Measurements from ENCODE around the gene NF1.
"Not testable (repeated sequence)": the region's sequence is repeated elsewhere in the genome, so short reads cannot be mapped to it uniquely, and the experiment has no call there.

NF1 gene

DNA sequence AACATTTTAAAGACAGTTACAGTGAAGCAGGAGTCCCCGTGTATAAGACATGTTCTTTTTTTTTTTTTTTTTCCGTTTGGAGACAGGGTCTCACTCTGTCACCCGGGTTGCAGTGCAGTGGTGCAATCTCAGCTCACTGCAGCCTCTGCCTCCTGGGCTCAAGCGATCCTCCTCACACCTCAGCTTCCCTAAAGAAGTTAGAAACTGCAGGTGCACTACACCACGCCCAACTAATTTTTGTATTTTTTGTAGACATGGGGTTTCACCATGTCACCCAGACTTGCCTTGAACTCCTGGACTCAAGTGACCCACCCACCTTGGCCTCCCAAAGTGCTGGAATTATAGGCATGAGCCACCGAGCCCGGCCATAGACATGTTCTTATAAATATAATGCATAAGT lies 216.1 kb downstream of the NF1 start (continued):
- TF ChIP-seq, protein P1, sequence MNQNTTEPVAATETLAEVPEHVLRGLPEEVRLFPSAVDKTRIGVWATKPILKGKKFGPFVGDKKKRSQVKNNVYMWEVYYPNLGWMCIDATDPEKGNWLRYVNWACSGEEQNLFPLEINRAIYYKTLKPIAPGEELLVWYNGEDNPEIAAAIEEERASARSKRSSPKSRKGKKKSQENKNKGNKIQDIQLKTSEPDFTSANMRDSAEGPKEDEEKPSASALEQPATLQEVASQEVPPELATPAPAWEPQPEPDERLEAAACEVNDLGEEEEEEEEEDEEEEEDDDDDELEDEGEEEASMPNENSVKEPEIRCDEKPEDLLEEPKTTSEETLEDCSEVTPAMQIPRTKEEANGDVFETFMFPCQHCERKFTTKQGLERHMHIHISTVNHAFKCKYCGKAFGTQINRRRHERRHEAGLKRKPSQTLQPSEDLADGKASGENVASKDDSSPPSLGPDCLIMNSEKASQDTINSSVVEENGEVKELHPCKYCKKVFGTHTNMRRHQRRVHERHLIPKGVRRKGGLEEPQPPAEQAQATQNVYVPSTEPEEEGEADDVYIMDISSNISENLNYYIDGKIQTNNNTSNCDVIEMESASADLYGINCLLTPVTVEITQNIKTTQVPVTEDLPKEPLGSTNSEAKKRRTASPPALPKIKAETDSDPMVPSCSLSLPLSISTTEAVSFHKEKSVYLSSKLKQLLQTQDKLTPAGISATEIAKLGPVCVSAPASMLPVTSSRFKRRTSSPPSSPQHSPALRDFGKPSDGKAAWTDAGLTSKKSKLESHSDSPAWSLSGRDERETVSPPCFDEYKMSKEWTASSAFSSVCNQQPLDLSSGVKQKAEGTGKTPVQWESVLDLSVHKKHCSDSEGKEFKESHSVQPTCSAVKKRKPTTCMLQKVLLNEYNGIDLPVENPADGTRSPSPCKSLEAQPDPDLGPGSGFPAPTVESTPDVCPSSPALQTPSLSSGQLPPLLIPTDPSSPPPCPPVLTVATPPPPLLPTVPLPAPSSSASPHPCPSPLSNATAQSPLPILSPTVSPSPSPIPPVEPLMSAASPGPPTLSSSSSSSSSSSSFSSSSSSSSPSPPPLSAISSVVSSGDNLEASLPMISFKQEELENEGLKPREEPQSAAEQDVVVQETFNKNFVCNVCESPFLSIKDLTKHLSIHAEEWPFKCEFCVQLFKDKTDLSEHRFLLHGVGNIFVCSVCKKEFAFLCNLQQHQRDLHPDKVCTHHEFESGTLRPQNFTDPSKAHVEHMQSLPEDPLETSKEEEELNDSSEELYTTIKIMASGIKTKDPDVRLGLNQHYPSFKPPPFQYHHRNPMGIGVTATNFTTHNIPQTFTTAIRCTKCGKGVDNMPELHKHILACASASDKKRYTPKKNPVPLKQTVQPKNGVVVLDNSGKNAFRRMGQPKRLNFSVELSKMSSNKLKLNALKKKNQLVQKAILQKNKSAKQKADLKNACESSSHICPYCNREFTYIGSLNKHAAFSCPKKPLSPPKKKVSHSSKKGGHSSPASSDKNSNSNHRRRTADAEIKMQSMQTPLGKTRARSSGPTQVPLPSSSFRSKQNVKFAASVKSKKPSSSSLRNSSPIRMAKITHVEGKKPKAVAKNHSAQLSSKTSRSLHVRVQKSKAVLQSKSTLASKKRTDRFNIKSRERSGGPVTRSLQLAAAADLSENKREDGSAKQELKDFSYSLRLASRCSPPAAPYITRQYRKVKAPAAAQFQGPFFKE (tag by site-specific recombination; IDR thresholded peaks at IDR 0.05; ENCODE audit: borderline replicate concordance), result no peak
- TF ChIP-seq, protein P2, sequence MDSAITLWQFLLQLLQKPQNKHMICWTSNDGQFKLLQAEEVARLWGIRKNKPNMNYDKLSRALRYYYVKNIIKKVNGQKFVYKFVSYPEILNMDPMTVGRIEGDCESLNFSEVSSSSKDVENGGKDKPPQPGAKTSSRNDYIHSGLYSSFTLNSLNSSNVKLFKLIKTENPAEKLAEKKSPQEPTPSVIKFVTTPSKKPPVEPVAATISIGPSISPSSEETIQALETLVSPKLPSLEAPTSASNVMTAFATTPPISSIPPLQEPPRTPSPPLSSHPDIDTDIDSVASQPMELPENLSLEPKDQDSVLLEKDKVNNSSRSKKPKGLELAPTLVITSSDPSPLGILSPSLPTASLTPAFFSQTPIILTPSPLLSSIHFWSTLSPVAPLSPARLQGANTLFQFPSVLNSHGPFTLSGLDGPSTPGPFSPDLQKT (IDR thresholded peaks at IDR 0.05; ENCODE audit: borderline replicate concordance, low read depth, low read length), result no peak

DNA sequence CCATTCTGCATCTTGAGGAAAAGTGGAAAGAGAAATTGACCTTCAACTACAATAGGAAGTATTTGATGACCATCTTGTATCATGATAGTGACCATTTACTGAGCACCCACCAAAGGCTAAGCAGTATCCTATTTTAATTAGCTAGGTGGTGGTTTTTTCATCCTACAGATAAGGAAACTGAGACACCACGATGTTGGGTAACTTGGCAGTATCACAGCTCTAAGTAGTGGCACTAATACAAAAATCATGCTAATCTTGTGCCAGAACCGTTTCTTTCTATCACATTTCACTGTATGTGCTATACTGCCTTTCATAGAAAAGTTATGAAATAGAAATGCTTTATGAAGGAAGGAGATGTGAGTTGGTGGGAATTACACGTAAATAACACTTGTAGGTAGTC lies 216.7 kb downstream of the NF1 start:
- TF ChIP-seq ZSCAN18 (tag by site-specific recombination; IDR thresholded peaks at IDR 0.05) (no peak), GLI4 (tag by site-specific recombination; IDR thresholded peaks at IDR 0.05) (no peak), ZNF18 (tag by site-specific recombination; IDR thresholded peaks at IDR 0.05) (no peak), ZNF48 (tag by site-specific recombination; IDR thresholded peaks at IDR 0.05) (no peak)
- TF ChIP-seq, protein P3, sequence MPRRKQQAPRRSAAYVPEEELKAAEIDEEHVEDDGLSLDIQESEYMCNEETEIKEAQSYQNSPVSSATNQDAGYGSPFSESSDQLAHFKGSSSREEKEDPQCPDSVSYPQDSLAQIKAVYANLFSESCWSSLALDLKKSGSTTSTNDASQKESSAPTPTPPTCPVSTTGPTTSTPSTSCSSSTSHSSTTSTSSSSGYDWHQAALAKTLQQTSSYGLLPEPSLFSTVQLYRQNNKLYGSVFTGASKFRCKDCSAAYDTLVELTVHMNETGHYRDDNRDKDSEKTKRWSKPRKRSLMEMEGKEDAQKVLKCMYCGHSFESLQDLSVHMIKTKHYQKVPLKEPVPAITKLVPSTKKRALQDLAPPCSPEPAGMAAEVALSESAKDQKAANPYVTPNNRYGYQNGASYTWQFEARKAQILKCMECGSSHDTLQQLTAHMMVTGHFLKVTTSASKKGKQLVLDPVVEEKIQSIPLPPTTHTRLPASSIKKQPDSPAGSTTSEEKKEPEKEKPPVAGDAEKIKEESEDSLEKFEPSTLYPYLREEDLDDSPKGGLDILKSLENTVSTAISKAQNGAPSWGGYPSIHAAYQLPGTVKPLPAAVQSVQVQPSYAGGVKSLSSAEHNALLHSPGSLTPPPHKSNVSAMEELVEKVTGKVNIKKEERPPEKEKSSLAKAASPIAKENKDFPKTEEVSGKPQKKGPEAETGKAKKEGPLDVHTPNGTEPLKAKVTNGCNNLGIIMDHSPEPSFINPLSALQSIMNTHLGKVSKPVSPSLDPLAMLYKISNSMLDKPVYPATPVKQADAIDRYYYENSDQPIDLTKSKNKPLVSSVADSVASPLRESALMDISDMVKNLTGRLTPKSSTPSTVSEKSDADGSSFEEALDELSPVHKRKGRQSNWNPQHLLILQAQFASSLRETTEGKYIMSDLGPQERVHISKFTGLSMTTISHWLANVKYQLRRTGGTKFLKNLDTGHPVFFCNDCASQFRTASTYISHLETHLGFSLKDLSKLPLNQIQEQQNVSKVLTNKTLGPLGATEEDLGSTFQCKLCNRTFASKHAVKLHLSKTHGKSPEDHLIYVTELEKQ (tag by site-specific recombination; IDR thresholded peaks at IDR 0.05; ENCODE audit: borderline replicate concordance), result no peak
- TF ChIP-seq, protein P4, sequence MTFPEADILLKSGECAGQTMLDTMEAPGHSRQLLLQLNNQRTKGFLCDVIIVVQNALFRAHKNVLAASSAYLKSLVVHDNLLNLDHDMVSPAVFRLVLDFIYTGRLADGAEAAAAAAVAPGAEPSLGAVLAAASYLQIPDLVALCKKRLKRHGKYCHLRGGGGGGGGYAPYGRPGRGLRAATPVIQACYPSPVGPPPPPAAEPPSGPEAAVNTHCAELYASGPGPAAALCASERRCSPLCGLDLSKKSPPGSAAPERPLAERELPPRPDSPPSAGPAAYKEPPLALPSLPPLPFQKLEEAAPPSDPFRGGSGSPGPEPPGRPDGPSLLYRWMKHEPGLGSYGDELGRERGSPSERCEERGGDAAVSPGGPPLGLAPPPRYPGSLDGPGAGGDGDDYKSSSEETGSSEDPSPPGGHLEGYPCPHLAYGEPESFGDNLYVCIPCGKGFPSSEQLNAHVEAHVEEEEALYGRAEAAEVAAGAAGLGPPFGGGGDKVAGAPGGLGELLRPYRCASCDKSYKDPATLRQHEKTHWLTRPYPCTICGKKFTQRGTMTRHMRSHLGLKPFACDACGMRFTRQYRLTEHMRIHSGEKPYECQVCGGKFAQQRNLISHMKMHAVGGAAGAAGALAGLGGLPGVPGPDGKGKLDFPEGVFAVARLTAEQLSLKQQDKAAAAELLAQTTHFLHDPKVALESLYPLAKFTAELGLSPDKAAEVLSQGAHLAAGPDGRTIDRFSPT (tag by site-specific recombination; IDR thresholded peaks at IDR 0.05), result no peak
- H3K4me3 ChIP-seq (ENCODE audit: low read depth, low read length), result no peak overlapping the region
- no peak overlapping the region for H3K27ac ChIP-seq (ENCODE audit: extremely low read depth, low read depth, low read length)
- POLR2A ChIA-PET, result no interaction called here
- CTCF ChIA-PET, result interaction anchor here (1.0 kb wide), 1 partner anchor 29 kb away, joined by 3 read pairs; no protein-coding TSS in a partner anchor
- no peaks in the 10 kb centered on the region for H3K9me3 ChIP-seq (ENCODE audit: control insufficient read depth, insufficient read depth, low read depth, low read length)
- H3K4me1 ChIP-seq (ENCODE audit: control insufficient read depth, insufficient read depth, low read length), result peaks cover 3% of the 10 kb centered on the region; the same call in 1 of the 2 replicates
- H3K36me3 ChIP-seq (ENCODE audit: control insufficient read depth in 2 of 2, insufficient read depth in 1 of 2, low read length in 2 of 2), result no peaks in the 10 kb centered on the region; a peak in 1 of 3 replicates

- POLR2A ChIA-PET; H3K4me3 ChIP-seq (ENCODE audit: low read depth, low read length); H3K4me1 ChIP-seq (ENCODE audit: control insufficient read depth, insufficient read depth, low read length); H3K27ac ChIP-seq (ENCODE audit: extremely low read depth, low read depth, low read length); H3K36me3 ChIP-seq (ENCODE audit: control insufficient read depth in 2 of 2, insufficient read depth in 1 of 2, low read length in 2 of 2); H3K9me3 ChIP-seq (ENCODE audit: control insufficient read depth, insufficient read depth, low read depth, low read length): not testable (repeated sequence)
- CTCF ChIA-PET, result interaction anchor here (1.0 kb wide), 1 partner anchor 28 kb away, joined by 3 read pairs; no protein-coding TSS in a partner anchor
Measured at GRCh38 chr17:31312223-31312622, 217.4 kb downstream of the NF1 start.

Measured in HEK293 (cell line).